HG02623 (cell line): Measurements from ENCODE around the gene LUZP1.
"Not testable (repeated sequence)": the region's sequence is repeated elsewhere in the genome, so short reads cannot be mapped to it uniquely, and the experiment has no call there.

Experiments used
- ATAC-seq: cut with Tn5 transposase; IDR thresholded peaks from one replicate; pipeline ENCODE4 v1.9.1; 2021; ENCODE audit warnings: moderate library complexity; ENCODE audit not compliant: unreplicated experiment

Gene LUZP1

DNA sequence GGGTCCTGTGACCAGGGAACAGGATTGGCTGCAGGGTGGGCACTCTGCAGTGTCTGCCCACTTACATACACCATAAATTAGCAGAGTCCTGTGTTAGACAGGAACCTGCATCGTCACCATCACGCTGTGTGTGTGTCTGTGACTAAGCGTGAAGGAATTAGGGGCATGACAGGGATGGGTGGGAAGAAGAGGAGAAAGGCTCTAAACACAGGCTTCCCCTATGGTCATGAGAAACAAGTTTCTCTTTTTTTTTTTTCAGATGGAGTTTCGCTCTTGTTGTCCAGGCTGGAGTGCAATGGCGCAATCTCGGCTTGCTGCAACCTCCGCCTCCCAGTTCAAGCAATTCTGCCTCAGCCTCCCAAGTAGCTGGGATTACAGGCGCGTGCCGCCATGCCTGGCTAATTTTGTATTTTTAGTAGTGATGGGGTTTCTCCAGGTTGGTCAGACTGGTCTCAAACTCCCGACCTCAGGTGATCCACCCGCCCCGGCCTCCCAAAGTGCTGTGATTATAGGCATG is 20.3 kb upstream of the LUZP1 start:
- ATAC-seq = not testable (repeated sequence)

DNA sequence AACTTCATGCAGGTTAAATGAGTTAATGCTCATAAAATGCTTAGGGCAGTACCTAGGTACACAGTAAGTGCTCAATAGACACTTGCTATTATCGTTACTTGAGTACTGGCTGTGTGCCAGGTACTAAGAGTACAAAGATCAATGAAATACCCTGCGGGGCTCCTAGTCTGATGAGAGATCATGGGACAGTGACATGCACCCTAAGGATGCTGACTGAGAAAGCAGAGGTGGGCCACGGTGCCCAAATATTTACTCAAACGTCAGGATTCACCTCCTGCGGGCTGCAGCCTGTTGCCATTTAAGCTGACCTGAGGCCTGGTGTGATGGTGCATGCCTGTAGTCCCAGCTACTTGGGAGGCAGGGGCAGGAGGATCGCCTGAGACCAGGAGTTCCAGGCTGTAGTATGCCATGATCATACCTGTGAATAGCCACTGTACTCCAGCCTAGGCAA is 19.8 kb upstream of the LUZP1 start:
- ATAC-seq = no peak

DNA sequence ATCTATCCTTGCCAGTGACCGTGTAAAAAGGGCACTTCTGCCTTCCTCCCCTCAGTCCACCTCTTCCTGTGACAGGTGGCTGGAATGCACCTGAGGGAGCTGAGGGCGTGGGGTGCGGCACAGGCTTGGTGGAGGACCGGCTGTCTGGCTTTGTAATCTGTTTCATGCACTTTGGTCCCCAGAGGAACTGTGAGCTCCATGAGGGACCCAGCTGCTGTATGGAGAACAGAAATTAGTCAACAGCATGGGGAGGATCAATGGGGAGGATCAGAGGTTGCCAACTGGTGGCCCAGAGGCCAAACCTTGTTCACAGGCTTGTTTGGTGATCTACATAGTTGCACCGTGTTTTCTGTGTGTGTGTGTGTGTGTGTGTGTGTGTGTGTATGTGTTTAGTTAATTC is 19.0 kb upstream of the LUZP1 start:
- no peak for ATAC-seq

DNA sequence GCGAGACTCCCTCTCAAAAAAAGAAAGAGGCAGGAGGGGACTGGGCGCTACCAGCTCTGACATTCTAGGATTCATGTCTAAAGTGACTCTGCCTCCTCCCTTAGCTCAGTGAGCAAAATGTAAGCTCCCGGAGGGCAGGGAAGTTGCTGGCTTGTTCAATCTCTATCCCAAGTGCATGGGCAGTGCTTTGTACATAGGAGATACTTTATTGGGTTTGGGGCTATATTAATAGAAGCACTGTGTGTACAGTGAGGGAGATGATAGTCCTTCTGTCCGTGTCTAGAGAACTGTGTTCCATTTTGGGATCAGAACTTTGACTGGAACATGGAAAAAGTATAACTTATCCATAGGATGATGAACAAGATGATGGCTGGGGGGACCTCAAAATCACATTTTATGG is 16.7 kb upstream of the LUZP1 start:
- ATAC-seq = no peak

DNA sequence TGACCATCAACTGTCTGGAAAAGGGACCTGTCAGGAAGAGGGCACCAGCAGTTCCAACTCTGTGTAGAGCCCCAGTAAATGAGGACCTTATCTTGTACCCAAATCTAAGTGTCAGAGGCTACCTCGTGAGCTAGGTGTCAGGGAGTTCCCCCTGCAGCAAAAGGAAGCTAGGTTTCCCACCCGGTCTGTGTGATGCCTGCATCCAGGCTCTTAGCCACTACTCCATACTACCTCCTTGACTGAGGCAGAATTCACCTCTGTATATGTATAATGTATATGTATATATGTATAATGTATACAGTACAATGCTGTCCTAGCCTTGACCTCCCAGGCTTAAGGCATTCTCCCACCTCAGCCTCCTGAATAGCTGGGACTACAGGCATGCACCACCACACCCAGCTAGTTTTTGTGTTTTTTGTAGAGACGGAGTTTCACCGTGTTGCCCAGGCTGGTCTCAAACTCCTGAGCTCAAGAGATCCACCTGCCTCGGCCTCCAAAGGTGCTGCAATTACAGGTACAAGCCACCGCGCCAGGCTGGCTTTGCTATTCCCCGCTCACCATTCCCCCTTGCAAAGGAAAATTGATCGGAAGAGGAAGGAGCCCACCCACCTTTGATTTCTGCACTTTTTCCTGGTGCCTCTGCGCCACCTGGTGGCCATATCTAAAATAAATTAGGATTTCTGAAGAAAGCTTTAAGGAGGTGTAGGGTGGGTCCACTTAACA is 15.7 kb upstream of the LUZP1 start:
- no peak for ATAC-seq

DNA sequence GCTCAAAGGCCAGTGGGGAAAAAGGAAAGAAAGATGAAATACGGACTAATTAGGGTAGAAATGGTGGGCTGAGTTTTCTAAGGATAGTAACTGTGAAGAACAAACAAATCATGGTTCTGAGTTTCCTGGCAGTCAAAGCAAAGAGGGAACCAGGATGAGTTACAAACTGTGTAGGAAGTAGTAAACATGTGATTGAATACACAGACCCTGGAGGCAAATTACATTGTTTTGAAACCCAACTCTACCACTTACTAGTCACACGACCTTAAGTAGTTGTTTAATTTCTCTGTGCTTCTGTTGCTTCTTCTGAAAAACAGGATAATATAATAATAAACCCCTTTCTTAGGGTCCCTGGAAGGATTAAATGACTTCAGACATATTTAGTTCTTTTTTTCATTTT is 11.2 kb upstream of the LUZP1 start:
- no peak for ATAC-seq

DNA sequence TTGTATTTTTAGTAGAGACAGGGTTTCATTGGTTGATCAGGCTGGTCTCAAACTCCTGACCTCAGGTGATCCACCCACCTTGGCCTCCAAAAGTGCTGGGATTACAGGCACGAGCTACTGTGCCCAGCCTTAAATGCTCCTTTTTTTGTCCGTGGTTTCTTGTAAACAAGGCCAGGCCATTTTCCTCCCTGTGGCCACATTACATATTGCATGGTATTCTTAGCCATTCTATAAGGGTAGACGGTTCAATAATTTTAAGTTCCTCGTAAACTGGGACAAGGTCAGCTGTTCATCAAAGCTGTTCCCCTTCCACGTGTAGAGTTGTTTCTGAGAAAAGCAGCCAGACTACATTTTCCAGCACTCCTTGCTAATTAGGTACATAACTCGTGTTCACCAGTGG is 10.3 kb upstream of the LUZP1 start:
- no peak for ATAC-seq

DNA sequence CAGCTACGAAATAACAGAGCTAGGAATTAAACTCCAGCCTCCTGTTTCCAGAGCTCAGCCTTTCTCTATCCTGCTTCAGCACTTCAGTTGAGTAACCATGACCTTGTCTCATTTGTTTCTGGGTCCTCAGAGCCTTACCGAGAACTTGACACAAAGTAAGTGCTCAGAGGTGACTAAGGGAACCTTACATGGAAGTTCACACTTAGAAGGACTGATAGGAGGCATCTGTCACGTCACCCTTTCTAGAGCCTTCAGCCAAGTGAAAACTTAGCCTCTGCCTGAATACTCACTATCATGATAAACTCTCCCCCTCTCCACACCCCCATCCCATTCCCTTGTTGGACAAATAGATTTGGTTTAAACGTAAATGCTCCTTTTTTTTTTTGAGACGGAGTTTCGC is 9.8 kb upstream of the LUZP1 start:
- ATAC-seq = no peak

DNA sequence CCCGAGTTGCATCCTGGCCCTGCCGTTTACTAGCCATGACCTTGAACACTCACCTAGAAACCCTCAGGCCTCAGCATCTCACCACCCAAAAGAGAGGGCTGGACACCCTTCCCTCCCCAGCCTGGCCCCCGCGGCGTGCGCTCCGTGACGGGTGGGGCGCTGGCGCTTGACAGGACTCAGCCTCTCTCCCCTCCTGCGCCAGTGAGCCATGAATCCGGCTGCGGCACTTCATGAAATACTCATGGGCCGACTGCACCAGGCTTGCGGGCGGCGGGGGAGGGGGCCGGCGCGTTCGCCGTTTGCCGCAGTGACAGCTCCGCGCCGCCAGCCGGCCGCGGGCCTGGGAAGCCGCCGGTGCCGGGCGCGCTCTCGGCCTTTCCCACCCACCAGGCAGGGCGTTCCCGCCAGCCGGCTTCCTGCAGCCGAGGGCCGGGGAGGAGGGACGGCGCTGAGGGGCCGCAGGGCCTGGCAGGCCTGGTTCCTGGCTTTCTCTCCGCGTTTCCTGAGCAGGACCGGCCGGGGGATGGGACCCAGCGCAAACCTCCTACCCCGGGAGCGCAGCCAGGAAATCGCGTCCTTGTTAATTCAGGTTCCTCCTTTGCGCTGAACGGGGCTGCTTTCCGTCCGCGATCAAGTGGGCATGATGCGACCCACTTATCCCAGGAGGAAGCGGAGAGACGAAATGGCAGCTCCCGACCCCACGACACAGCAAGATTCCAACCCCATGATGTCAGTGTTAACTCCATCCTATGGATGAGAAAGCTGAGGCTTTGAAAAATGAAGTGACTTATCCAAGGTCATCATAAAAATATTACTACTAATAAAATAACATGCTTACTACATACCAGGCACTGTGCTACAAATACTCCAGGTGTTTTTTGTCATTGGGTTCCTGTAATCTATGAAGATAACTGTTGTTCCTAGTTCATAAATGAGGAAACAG is 9.1 kb upstream of the LUZP1 start:
- no peak for ATAC-seq

DNA sequence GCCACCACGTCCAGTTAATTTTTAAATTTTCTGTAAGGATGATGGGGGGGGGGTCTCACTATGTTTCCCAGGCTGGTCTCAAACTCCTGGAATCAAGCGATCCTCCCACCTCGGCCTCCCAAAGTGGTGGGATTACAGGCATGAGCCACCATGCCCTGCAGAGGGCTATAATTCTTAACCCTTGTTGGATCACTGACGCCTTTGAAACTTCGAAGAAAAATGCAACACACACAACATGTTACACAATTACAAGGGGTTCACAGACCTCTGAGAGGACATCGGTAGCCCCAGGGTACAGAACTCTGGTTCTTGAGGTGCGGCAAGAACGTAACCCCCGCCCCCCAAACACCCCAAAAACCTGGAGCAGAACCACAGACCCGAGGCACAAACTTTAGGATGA is 8.4 kb upstream of the LUZP1 start:
- ATAC-seq = no peak

DNA sequence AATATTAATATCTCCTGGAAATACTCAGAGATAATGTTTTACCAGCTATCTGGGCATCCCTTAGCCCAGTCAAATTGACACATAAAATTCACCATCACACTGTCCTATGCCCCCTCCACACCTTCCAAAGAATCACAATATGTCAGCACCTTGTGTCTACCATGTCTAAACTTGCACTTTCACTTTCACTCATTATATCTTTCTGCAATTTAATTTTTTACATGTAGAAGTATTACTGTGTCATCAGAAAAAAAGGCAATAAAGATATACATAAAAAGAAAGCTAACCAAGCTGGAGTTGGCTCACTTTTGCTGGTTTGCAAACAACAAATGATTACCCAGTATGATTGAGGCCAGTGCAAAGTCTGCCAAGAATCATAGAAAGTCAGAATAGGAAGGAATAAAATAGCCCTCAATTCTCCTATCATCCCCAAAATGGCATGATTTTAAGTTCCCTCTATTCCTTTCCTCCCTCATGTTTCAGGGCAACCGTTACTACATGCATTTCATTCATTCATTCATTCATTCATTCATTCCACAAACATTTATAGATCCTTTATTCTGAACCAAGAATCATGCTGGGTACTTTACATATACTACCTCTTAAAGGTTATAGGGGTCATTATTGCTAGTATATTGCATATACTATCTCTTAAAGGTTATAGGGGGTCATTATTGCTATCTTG is 5.9 kb upstream of the LUZP1 start:
- ATAC-seq = no peak

DNA sequence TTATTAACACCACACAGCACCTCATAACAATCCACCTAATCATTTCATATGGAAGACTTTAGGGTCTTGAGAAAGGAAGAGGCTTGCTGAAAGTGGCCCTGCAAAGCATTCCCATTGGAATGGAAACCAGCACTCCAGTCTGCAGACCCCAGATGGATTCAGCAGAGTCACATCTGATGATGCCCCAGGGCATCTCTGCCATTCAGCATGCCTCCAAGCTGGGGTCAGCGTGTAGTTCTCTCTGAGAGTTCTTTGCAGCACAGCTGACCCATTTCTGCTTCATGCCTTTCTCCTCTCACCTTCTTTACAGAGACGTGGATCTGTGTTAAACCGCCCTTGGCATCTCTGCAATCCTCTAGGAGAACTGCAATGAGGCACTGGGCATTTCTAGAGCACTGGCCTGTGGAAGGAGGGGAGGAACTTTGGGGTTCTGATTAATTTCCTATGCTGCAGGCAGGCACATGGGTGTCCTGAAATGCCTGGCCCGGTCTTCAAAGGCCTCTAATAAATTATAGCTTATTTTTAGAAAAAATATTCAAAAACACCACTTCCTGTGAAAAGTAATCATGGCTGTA is 2.6 kb upstream of the LUZP1 start:
- ATAC-seq = no peak

DNA sequence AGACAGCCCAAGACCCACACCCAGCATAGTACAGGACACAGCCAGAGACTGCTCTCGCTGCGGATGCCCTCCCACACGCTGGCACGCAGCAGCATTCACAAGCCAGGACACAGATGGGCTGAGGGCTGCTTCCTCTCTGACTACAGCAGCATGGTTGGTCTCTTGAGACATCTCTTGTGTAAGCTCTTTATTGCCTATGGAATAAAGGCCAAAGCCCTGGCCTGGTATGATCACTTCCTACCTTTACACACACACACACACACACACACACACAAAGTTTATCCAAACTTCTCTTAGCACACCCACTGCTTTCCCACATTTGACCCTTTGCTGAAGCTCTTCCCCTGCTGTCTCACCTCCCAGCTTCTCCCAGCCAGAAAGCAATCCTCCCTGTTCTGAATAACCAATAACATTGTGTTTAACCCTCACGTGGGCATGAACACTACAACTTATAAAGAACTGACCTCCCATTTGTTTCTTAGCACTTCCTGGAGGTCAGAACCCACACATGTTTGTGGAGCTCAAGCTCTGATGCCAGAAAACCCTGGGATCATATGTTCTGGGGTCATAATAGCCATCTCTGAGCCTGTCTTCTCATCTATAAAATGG is 1.2 kb upstream of the LUZP1 start:
- no peak for ATAC-seq

DNA sequence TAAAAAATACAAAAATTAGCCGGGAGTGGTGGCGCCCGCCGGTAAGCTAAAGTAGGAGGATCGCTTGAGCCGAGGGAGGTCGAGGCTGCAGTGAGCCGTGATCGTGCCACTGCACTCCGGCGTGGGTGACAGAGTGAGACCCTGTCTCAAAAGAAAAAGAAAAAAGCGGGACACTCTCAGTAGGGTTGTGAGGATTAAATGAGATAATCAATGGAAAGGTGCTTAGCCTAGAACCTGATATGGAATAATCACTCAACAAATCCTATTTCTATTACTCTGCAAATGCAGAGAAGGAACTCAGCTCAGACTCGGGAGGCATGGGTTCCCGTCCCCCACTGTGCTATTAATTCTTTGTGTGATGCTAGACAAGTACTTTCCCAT is 529 bp upstream of the LUZP1 start:
- ATAC-seq = no peak

DNA sequence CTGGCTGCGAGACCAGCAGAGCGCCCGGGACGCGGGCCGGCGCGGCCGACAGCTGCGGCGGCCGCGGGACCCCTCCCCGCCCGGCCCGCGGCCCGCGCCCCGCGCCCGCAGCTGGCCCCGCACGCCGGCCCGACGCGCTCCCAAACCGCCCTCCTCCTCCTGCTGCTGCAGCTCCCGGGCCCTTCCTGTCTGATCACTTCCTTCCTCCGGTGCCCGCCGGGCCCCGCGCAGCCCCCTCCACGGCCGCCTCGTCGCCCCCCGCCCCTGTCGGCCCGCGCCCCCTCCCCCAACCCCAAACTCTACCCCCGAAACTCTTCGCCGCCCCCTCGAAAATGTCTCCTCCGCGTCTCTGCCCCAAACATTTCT is 594 bp downstream of the LUZP1 start:
- ATAC-seq = peak; percentile 17

DNA sequence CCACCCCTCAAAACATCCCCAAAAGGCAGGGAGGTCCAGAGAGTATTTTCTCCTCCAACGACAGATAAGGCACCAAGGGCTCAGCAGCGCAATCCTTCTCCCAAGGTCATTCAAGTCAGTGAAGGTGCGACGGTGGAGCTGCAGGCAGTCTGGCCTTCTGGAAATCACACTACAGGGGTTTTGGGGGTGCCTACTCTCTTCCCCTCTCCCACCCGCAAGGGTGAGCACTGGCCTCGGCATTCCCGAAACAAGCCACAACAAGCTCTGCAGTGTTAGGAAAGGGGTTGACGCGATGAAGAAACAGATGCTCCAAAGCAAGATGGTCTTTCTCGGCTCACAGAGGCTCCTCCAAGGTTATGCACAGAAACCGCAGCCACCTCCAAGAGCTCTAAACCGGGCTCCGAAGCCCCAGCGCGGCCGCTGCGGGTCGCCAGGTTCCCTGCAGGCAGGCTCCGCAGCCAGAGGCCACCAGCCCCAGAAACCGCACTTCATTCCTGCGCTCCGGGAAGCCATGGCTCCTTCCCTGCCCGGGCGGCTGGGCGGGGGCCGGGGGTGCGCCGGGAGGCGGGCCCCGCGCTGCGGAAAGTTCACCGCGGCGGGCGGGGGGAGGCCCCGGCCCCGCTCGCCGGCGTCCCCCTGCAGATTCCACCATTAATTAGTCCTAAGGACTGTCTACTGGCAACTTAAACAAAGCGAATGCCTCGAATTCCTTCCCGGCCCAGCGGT is 1.1 kb downstream of the LUZP1 start:
- no peak for ATAC-seq

DNA sequence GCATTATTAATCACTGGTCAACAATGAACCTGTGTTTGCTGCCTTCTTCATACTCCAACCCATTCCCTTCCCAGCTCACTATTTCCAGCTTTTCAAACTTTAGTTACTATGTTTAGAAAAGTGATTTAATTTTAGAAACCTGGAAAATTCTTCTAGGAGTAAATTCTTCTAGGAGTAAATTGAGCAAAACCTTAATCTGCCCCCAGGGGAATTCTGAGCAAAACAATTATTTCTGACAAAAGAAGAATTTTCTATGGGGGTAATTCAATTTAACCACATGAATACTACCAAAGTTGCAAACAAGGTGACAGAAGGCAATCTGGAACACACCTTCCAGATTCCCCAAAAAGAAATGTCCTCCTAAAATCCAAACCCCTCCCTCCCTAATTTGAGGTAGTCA is 1.8 kb downstream of the LUZP1 start:
- no peak for ATAC-seq

DNA sequence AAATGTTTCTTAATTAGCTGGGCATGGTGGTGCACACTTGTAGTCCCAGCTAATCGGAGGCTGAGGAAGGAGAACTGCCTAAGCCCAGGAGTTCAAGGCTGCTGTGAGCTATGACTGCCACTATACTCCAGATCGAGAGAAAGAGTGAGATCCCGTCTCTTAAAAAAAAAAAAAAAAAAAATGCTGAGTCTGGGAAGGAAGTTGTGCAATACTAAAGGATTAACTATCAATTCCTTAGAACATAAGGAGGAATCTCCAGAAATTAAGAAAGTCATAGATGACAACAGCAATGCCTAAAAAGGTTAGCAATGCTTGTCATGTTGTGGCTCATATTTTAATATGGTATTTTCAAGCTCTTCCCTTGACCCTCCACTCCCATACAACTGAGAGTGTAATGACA is 5.3 kb downstream of the LUZP1 start:
- ATAC-seq = no peak

DNA sequence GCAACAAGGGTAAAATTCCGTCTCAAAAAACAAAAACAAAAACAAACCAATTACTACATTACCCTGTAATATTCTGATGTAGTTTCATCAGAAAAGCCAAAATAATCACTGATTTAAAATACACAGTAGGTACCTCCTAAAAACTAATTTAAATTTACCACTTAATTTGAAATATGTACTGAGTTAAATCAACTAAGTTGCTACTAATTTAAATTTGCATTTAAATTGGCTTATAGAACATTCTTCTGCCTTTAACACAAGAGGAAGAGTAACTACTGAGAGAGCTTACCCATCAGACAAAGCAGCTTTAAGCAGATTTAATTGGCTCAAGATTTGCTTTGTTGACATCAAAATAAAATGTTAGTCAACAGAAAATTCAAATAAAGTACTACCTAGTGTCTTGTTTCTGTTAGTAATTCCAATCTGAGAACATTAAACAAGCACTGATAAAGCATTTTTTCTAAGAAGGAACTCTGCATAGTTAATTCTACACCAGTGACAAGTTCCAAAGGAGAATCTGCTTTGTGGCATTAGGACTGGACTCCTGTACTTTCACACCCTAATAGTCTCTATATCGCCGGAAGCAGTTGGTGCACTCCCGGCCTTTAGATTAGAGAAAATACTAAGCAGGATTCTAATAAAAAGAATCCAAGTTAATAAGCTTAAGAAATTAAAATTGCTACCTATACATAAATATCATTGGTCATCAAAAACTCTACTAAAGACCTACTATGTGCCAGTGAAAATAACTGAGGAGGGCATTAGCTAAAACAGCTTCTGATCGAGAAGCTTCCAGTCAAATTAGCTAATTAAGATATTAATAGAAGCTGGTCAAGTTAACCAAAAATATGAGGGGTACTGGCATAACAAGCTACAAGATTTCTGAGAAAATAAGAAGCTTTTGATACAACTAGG is 8.4 kb downstream of the LUZP1 start:
- no peak for ATAC-seq
